DOHH2 (cell line): ENCODE measurements around the gene DPAGT1.
"Not testable (repeated sequence)": the region's sequence is repeated elsewhere in the genome, so short reads cannot be mapped to it uniquely, and the experiment has no call there.

Experiments used
- H3F3A ChIP-seq: fragments of 200-600 bp; sonication (generic), shearing (Covaris generic); 2 replicates; pipeline ENCODE4 v1.6.0; 2016; ENCODE audit warnings: antibody characterized with exemption, mild to moderate bottlenecking; ENCODE audit not compliant: control insufficient read depth, insufficient read depth
- H3K27ac ChIP-seq: fragments of 200-600 bp; sonication (generic); 2 replicates; pipeline ENCODE4 v1.5.1; 2014; ENCODE audit warnings: low read depth, mild to moderate bottlenecking, low read length, moderate library complexity
- H3K27me3 ChIP-seq: fragments of 200-600 bp; sonication (generic); 2 replicates; pipeline ENCODE4 v1.6.1; 2014; ENCODE audit warnings: mild to moderate bottlenecking, low read length, mixed read lengths; ENCODE audit not compliant: control insufficient read depth
- H3K36me3 ChIP-seq: fragments of 200-600 bp; sonication (generic); 2 replicates; pipeline ENCODE4 v1.6.1; 2014; ENCODE audit warnings: mild to moderate bottlenecking, low read length, moderate library complexity, mixed read lengths; ENCODE audit not compliant: control insufficient read depth
- H3K4me1 ChIP-seq: fragments of 200-600 bp; sonication (generic); 2 replicates; pipeline ENCODE4 v1.6.1; 2014; ENCODE audit warnings: mild to moderate bottlenecking, low read length, mixed read lengths; ENCODE audit not compliant: control insufficient read depth
- H3K4me2 ChIP-seq: fragments of 200-600 bp; sonication (generic); 2 replicates; pipeline ENCODE4 v1.6.0; 2014; ENCODE audit warnings: mild to moderate bottlenecking, low read length, moderate library complexity
- H3K4me3 ChIP-seq: fragments of 200-600 bp; sonication (generic); 2 replicates; pipeline ENCODE4 v1.5.1; 2014; ENCODE audit warnings: mild to moderate bottlenecking, low read length, mixed read lengths
- H3K79me2 ChIP-seq: fragments of 200-600 bp; sonication (generic); 2 replicates; pipeline ENCODE4 v1.6.1; 2014; ENCODE audit warnings: mild to moderate bottlenecking, low read length, mixed read lengths; ENCODE audit not compliant: control insufficient read depth
- H3K9me2 ChIP-seq: fragments of 200-600 bp; sonication (generic); replicated peaks from 2 replicates; pipeline ENCODE4 v1.6.1; 2014; ENCODE audit warnings: mild to moderate bottlenecking, low read length, mixed read lengths; ENCODE audit not compliant: control insufficient read depth
- H3K9me3 ChIP-seq: fragments of 200-600 bp; sonication (generic); 2 replicates; pipeline ENCODE4 v1.6.1; 2014; ENCODE audit warnings: antibody characterized with exemption, low read length, mixed read lengths; ENCODE audit not compliant: control insufficient read depth, insufficient read depth
- H4K20me1 ChIP-seq: fragments of 200-600 bp; sonication (generic); 2 replicates; pipeline ENCODE4 v1.6.0; 2014; ENCODE audit warnings: low read depth, mild to moderate bottlenecking, antibody characterized with exemption, low read length, moderate library complexity; ENCODE audit not compliant: control insufficient read depth, insufficient read depth
- EZH2phosphoT487 ChIP-seq: fragments of 200-600 bp; sonication (generic); IDR thresholded peaks from 2 replicates; pipeline ENCODE4 v1.6.1; 2017; ENCODE audit warnings: borderline replicate concordance, mild to moderate bottlenecking, antibody characterized with exemption, low read length, moderate library complexity, mixed read lengths
- TF ChIP-seq, protein P1 (sequence below): fragments of 200-600 bp; sonication (generic); IDR thresholded peaks from one replicate; pipeline ENCODE4 v1.5.1; 2014; ENCODE audit warnings: antibody characterized with exemption, mild to moderate bottlenecking, low read depth, low read length; ENCODE audit not compliant: poor library complexity, severe bottlenecking

Gene DPAGT1

GRCh38 chr11:119065369-119065768 lies 36.3 kb downstream of the DPAGT1 start:
- no peak for TF ChIP-seq EZH2phosphoT487
- TF ChIP-seq, protein P1, sequence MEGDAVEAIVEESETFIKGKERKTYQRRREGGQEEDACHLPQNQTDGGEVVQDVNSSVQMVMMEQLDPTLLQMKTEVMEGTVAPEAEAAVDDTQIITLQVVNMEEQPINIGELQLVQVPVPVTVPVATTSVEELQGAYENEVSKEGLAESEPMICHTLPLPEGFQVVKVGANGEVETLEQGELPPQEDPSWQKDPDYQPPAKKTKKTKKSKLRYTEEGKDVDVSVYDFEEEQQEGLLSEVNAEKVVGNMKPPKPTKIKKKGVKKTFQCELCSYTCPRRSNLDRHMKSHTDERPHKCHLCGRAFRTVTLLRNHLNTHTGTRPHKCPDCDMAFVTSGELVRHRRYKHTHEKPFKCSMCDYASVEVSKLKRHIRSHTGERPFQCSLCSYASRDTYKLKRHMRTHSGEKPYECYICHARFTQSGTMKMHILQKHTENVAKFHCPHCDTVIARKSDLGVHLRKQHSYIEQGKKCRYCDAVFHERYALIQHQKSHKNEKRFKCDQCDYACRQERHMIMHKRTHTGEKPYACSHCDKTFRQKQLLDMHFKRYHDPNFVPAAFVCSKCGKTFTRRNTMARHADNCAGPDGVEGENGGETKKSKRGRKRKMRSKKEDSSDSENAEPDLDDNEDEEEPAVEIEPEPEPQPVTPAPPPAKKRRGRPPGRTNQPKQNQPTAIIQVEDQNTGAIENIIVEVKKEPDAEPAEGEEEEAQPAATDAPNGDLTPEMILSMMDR, result peak; percentile 74
- H3K4me3 ChIP-seq, result peak overlapping the region; percentile 7; the same call in 1 of the 2 replicates
- H3K9me2 ChIP-seq, result no peaks in the 10 kb centered on the region
- peaks cover 7% of the 10 kb centered on the region; the same call in 1 of the 2 replicates for H3F3A ChIP-seq
- H4K20me1 ChIP-seq, result no peaks in the 10 kb centered on the region
- H3K4me1 ChIP-seq, result peaks cover 21% of the 10 kb centered on the region
- H3K27me3 ChIP-seq, result no peaks in the 10 kb centered on the region
- no peak overlapping the region for H3K27ac ChIP-seq
- peaks cover 12% of the 10 kb centered on the region for H3K36me3 ChIP-seq
- peaks cover 37% of the 10 kb centered on the region for H3K79me2 ChIP-seq
- no peaks in the 10 kb centered on the region for H3K9me3 ChIP-seq
- peak overlapping the region; percentile 76 for H3K4me2 ChIP-seq

GRCh38 chr11:119062779-119063178 lies 38.9 kb downstream of the DPAGT1 start:
- no peaks in the 10 kb centered on the region for H3K9me3 ChIP-seq
- H3K79me2 ChIP-seq, result peaks cover 25% of the 10 kb centered on the region
- no peak overlapping the region for H3K27ac ChIP-seq
- no peak overlapping the region for H3K4me3 ChIP-seq
- no peaks in the 10 kb centered on the region for H4K20me1 ChIP-seq
- peaks cover 22% of the 10 kb centered on the region for H3K4me1 ChIP-seq
- H3F3A ChIP-seq, result peaks cover 7% of the 10 kb centered on the region; the same call in 1 of the 2 replicates
- H3K9me2 ChIP-seq, result no peaks in the 10 kb centered on the region
- H3K36me3 ChIP-seq, result 0 out of 2 replicates have a peak, but pooled peaks cover 2% of the 10 kb centered on the region
- H3K4me2 ChIP-seq, result no peak overlapping the region
- no peaks in the 10 kb centered on the region for H3K27me3 ChIP-seq
- TF ChIP-seq, protein P1, result no peak
- TF ChIP-seq EZH2phosphoT487, result no peak

GRCh38 chr11:119061256-119061655 lies 40.4 kb downstream of the DPAGT1 start:
- H4K20me1 ChIP-seq, result 0 out of 2 replicates have a peak, but pooled peaks cover under 1% of the 10 kb centered on the region

DNA sequence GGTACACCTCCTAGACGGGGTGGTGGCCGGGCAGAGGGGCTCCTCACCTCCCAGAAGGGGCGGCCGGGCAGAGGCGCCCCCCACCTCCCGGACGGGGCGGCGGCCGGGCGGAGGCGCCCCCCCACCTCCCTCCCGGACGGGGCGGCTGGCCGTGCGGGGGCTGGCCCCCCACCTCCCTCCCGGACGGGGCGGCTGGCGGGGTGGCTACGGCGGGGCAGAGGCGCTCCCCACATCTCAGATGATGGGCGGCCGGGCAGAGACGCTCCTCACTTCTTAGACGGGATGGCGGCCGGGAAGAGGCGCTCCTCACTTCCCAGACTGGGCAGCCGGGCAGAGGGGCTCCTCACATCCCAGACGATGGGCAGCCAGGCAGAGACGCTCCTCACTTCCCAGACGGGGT lies 42.5 kb downstream of the DPAGT1 start:
- H3F3A ChIP-seq, H3K9me2 ChIP-seq, H4K20me1 ChIP-seq, H3K9me3 ChIP-seq, H3K4me2 ChIP-seq, H3K4me3 ChIP-seq, H3K27ac ChIP-seq, H3K27me3 ChIP-seq: not testable (repeated sequence)
- peaks cover 23% of the 10 kb centered on the region for H3K36me3 ChIP-seq
- peaks cover 37% of the 10 kb centered on the region for H3K79me2 ChIP-seq
- H3K4me1 ChIP-seq, result peaks cover 17% of the 10 kb centered on the region

More at GRCh38 chr11:119061256-119061655, 40.4 kb downstream of the DPAGT1 start:
- Histone ChIP-seq H3K79me2 (peaks cover 25% of the 10 kb centered on the region), H3K27me3 (no peaks in the 10 kb centered on the region), H3K9me3 (no peaks in the 10 kb centered on the region), H3K4me2 (no peak overlapping the region), H3K4me1 (peaks cover 16% of the 10 kb centered on the region), H3K9me2 (no peaks in the 10 kb centered on the region), H3K36me3 (peaks cover 9% of the 10 kb centered on the region; the same call in 1 of the 2 replicates), H3K27ac (no peak overlapping the region), H3F3A (no peaks in the 10 kb centered on the region), H3K4me3 (no peak overlapping the region)
- TF ChIP-seq, protein P1, result no peak
- TF ChIP-seq EZH2phosphoT487, result no peak
